ENCODE measurements around the gene ZNF503. TPM values are rescaled to one million over a fixed set of nuclear protein-coding genes. Genes with fewer than 3 reads are reported as not detected.

ZNF503 gene
- polyA plus RNA-seq, 4 donors: 2.0 to 17.2 (median 8.9) TPM

GRCh38 chr10:75444781-75445386, 43.3 kb upstream of the ZNF503 start:
- Histone ChIP-seq H3K4me3 (ENCODE audit: low read depth in 1 of 3, low read length in 3 of 3) (no peak overlapping the region), H3K9me3 (ENCODE audit: control insufficient read depth in 2 of 2, insufficient read depth in 1 of 2, low read depth in 1 of 2, low read length in 1 of 2) (peaks cover 0 to 20% of the 10 kb centered on the region in 2 donors), H3K4me1 (ENCODE audit: control insufficient read depth in 3 of 3, insufficient read depth in 2 of 3, low read depth in 1 of 3, low read length in 2 of 3) (peaks cover 0 to 10% (median 2%) of the 10 kb centered on the region in 3 donors), H3K36me3 (ENCODE audit: control insufficient read depth in 3 of 3, insufficient read depth in 2 of 3, low read depth in 1 of 3, low read length in 3 of 3) (peaks cover 0 to 1% (median 0%) of the 10 kb centered on the region in 3 donors), H3K27me3 (ENCODE audit: control insufficient read depth in 3 of 3, insufficient read depth in 3 of 3, low read length in 3 of 3) (no peaks in the 10 kb centered on the region), H3K27ac (ENCODE audit: low read depth in 1 of 3, low read length in 2 of 3) (no peak overlapping the region)
- no peak for FAIRE-seq
- 79 to 93% (median 89%) methylated on average over 3 of the region's 3 CpGs for WGBS, 3 donors
- no peak for DNase-seq

DNA sequence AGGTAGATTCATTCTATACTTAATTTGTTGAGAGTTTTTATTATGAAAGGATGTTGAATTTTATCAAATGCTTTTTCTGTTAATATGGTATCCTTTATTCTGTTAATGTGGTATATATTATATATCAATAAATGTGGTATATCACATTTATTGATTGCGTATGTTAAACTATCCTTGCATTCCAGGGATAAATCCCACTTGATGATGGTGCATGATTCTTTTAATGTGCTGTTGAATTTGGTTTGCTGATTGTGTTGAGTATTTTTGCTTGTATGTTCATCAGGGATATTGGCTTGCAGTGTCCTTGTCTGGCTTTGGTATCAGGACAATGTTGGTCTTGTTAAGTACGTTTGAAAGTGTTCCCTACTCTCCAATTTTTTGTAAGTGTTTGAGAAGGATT, 41.8 kb upstream of the ZNF503 start:
- Histone ChIP-seq H3K4me3 (ENCODE audit: low read depth in 1 of 3, low read length in 3 of 3) (no peak overlapping the region), H3K27ac (ENCODE audit: low read depth in 1 of 3, low read length in 2 of 3) (no peak overlapping the region), H3K36me3 (ENCODE audit: control insufficient read depth in 3 of 3, insufficient read depth in 2 of 3, low read depth in 1 of 3, low read length in 3 of 3) (peaks cover 0 to 3% (median 0%) of the 10 kb centered on the region in 3 donors), H3K27me3 (ENCODE audit: control insufficient read depth in 3 of 3, insufficient read depth in 3 of 3, low read length in 3 of 3) (no peaks in the 10 kb centered on the region), H3K9me3 (ENCODE audit: control insufficient read depth in 2 of 2, insufficient read depth in 1 of 2, low read depth in 1 of 2, low read length in 1 of 2) (peaks cover 0 to 20% of the 10 kb centered on the region in 2 donors), H3K4me1 (ENCODE audit: control insufficient read depth in 3 of 3, insufficient read depth in 2 of 3, low read depth in 1 of 3, low read length in 2 of 3) (peaks cover 0 to 6% (median 0%) of the 10 kb centered on the region in 3 donors)
- DNase-seq (no peak), FAIRE-seq (no peak)
- 89 to 93% (median 92%) methylated on average over 2 of the region's 2 CpGs for WGBS, 3 donors

DNA sequence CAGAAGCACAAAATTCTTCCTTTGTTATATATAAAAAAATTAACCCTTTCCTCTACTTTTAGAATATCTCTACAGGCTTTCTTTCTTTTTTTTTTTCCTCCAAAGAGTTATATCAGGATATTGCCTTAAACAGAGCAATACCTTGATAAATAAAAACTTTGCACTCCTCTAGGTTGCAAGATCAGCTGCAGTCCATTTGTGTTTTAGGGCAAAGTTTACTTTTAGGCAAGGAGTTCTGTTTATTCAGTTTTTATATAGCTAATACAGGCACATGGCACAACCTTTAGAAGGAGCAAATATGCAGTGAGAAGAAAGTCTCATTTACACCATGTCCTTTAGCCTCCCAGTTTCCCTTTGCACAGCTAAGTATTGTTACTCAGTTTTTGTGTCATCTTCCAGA, 40.1 kb upstream of the ZNF503 start:
- DNase-seq: no peak
- Histone ChIP-seq H3K36me3 (ENCODE audit: control insufficient read depth in 3 of 3, insufficient read depth in 2 of 3, low read depth in 1 of 3, low read length in 3 of 3) (peaks cover 0 to 5% (median 0%) of the 10 kb centered on the region in 3 donors), H3K27me3 (ENCODE audit: control insufficient read depth in 3 of 3, insufficient read depth in 3 of 3, low read length in 3 of 3) (no peaks in the 10 kb centered on the region), H3K4me3 (ENCODE audit: low read depth in 1 of 3, low read length in 3 of 3) (no peak overlapping the region), H3K4me1 (ENCODE audit: control insufficient read depth in 3 of 3, insufficient read depth in 2 of 3, low read depth in 1 of 3, low read length in 2 of 3) (peaks cover 0 to 6% (median 0%) of the 10 kb centered on the region in 3 donors), H3K9me3 (ENCODE audit: control insufficient read depth in 2 of 2, insufficient read depth in 1 of 2, low read depth in 1 of 2, low read length in 1 of 2) (peaks cover 0 to 20% of the 10 kb centered on the region in 2 donors), H3K27ac (ENCODE audit: low read depth in 1 of 3, low read length in 2 of 3) (no peak overlapping the region)
- FAIRE-seq: no peak

GRCh38 chr10:75441196-75441595, 39.6 kb upstream of the ZNF503 start:
- 34 to 74% (median 53%) methylated on average over 4 of the region's 4 CpGs for WGBS, 3 donors
- H3K27ac ChIP-seq (ENCODE audit: low read depth in 1 of 3, low read length in 2 of 3): no peak overlapping the region
- FAIRE-seq: no peak

DNA sequence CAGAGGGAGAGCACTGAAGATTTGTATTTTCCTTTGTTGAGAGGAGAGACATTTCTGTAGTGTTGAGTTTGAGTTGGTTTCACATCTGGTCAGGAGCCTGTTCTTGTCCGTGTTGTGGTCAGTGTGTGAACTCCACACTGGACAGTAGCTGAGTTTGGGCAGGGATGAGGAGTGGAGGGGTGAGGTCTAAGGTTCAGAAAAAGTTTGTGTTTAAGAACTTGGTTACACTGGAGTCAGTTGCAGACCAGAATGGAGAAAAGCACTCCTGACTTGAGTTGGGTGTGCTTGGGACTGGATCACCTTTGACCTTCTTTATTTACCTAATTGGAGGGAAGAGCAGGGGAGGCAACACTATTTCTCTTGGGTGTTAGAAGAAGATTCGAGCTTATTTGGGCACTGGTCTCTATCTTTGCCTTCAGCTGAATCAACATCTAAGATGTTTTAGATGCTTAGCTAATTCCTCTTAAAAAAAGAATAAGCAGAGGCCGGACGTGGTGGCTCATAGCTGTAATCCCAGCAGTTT, 38.8 kb upstream of the ZNF503 start:
- Histone ChIP-seq H3K9me3 (ENCODE audit: control insufficient read depth in 2 of 2, insufficient read depth in 1 of 2, low read depth in 1 of 2, low read length in 1 of 2) (peaks cover 0 to 10% of the 10 kb centered on the region in 2 donors), H3K36me3 (ENCODE audit: control insufficient read depth in 3 of 3, insufficient read depth in 2 of 3, low read depth in 1 of 3, low read length in 3 of 3) (peaks cover 0 to 5% (median 0%) of the 10 kb centered on the region in 3 donors), H3K27ac (ENCODE audit: low read depth in 1 of 3, low read length in 2 of 3) (no peak overlapping the region), H3K27me3 (ENCODE audit: control insufficient read depth in 3 of 3, insufficient read depth in 3 of 3, low read length in 3 of 3) (no peaks in the 10 kb centered on the region), H3K4me3 (ENCODE audit: low read depth in 1 of 3, low read length in 3 of 3) (no peak overlapping the region), H3K4me1 (ENCODE audit: control insufficient read depth in 3 of 3, insufficient read depth in 2 of 3, low read depth in 1 of 3, low read length in 2 of 3) (peaks cover 0 to 6% (median 0%) of the 10 kb centered on the region in 3 donors)
- WGBS, 3 donors: 81 to 94% (median 85%) methylated on average over 4 of the region's 4 CpGs
- FAIRE-seq (no peak), DNase-seq (no peak)

More at GRCh38 chr10:75441196-75441595, 39.6 kb upstream of the ZNF503 start:
- DNase-seq: peak in 1 of 2 donors; percentile 9
- Histone ChIP-seq H3K27me3 (ENCODE audit: control insufficient read depth in 3 of 3, insufficient read depth in 3 of 3, low read length in 3 of 3) (no peaks in the 10 kb centered on the region), H3K4me3 (ENCODE audit: low read depth in 1 of 3, low read length in 3 of 3) (no peak overlapping the region), H3K9me3 (ENCODE audit: control insufficient read depth in 2 of 2, insufficient read depth in 1 of 2, low read depth in 1 of 2, low read length in 1 of 2) (peaks cover 0 to 18% of the 10 kb centered on the region in 2 donors), H3K4me1 (ENCODE audit: control insufficient read depth in 3 of 3, insufficient read depth in 2 of 3, low read depth in 1 of 3, low read length in 2 of 3) (peaks cover 0 to 6% (median 0%) of the 10 kb centered on the region in 3 donors), H3K36me3 (ENCODE audit: control insufficient read depth in 3 of 3, insufficient read depth in 2 of 3, low read depth in 1 of 3, low read length in 3 of 3) (peaks cover 0 to 5% (median 0%) of the 10 kb centered on the region in 3 donors)

DNA sequence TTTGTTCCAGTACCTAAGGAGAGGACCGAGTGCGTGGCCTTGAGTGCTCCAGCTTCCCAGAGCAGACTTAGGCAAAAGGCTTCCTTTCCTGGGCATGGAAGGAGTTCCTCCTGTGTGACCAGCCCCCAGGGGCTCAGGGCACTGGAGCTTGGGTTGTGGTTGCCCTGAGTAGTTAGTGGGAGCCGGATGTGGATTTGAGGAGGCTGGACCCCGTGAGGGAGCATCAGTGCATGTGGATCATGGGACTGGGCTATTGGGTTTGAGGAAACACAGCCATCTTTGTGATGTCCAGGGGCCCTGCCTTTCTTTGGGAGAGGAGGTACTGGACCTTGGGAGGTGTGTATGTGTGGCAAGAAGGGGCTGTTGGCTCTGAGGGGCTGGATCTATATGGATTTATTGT, 38.2 kb upstream of the ZNF503 start:
- WGBS, 3 donors: 86 to 94% (median 88%) methylated on average over 4 of the region's 4 CpGs
- Histone ChIP-seq H3K9me3 (ENCODE audit: control insufficient read depth in 2 of 2, insufficient read depth in 1 of 2, low read depth in 1 of 2, low read length in 1 of 2) (peaks cover 0 to 7% of the 10 kb centered on the region in 2 donors), H3K4me3 (ENCODE audit: low read depth in 1 of 3, low read length in 3 of 3) (no peak overlapping the region), H3K4me1 (ENCODE audit: control insufficient read depth in 3 of 3, insufficient read depth in 2 of 3, low read depth in 1 of 3, low read length in 2 of 3) (peaks cover 0 to 6% (median 0%) of the 10 kb centered on the region in 3 donors), H3K27me3 (ENCODE audit: control insufficient read depth in 3 of 3, insufficient read depth in 3 of 3, low read length in 3 of 3) (no peaks in the 10 kb centered on the region), H3K27ac (ENCODE audit: low read depth in 1 of 3, low read length in 2 of 3) (no peak overlapping the region), H3K36me3 (ENCODE audit: control insufficient read depth in 3 of 3, insufficient read depth in 2 of 3, low read depth in 1 of 3, low read length in 3 of 3) (peaks cover 0 to 5% (median 0%) of the 10 kb centered on the region in 3 donors)
- DNase-seq (no peak), FAIRE-seq (no peak)

GRCh38 chr10:75438275-75438674, 36.7 kb upstream of the ZNF503 start:
- Histone ChIP-seq H3K9me3 (ENCODE audit: control insufficient read depth in 2 of 2, insufficient read depth in 1 of 2, low read depth in 1 of 2, low read length in 1 of 2) (no peaks in the 10 kb centered on the region), H3K4me3 (ENCODE audit: low read depth in 1 of 3, low read length in 3 of 3) (no peak overlapping the region), H3K36me3 (ENCODE audit: control insufficient read depth in 3 of 3, insufficient read depth in 2 of 3, low read depth in 1 of 3, low read length in 3 of 3) (peaks cover 0 to 5% (median 0%) of the 10 kb centered on the region in 3 donors), H3K27ac (ENCODE audit: low read depth in 1 of 3, low read length in 2 of 3) (no peak overlapping the region), H3K27me3 (ENCODE audit: control insufficient read depth in 3 of 3, insufficient read depth in 3 of 3, low read length in 3 of 3) (no peaks in the 10 kb centered on the region), H3K4me1 (ENCODE audit: control insufficient read depth in 3 of 3, insufficient read depth in 2 of 3, low read depth in 1 of 3, low read length in 2 of 3) (peaks cover 0 to 6% (median 0%) of the 10 kb centered on the region in 3 donors)
- no peak for DNase-seq
- no peak for FAIRE-seq
- WGBS, 3 donors: 84 to 89% (median 89%) methylated on average over 3 of the region's 3 CpGs

DNA sequence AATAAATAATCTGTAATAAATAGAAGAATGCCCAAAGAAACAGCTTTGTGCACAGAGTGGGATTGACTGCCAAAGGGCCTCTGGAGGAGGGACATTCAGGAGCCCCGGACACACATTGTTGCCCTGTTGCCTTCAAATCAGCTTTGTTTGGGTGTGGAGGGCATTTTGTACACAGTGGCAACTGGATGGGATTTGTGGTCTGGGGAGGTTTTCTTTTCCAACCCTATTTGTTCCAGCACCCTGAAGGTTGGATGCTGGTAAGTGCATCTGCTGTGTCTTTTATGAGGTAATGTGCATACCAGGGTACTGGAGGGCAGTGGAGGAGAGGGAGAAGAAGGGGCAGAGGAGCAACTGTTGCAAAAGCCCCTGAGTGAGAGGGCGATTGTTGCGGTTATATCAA, 36.1 kb upstream of the ZNF503 start:
- H3K4me1 ChIP-seq (ENCODE audit: control insufficient read depth in 3 of 3, insufficient read depth in 2 of 3, low read depth in 1 of 3, low read length in 2 of 3): peaks cover 0 to 12% (median 0%) of the 10 kb centered on the region in 3 donors
- H3K9me3 ChIP-seq (ENCODE audit: control insufficient read depth in 2 of 2, insufficient read depth in 1 of 2, low read depth in 1 of 2, low read length in 1 of 2): no peaks in the 10 kb centered on the region
- H3K36me3 ChIP-seq (ENCODE audit: control insufficient read depth in 3 of 3, insufficient read depth in 2 of 3, low read depth in 1 of 3, low read length in 3 of 3): peaks cover 0 to 5% (median 0%) of the 10 kb centered on the region in 3 donors
- no peak overlapping the region for H3K27ac ChIP-seq (ENCODE audit: low read depth in 1 of 3, low read length in 2 of 3)
- 84 to 93% (median 92%) methylated on average over 3 of the region's 3 CpGs for WGBS, 3 donors
- H3K27me3 ChIP-seq (ENCODE audit: control insufficient read depth in 3 of 3, insufficient read depth in 3 of 3, low read length in 3 of 3): no peaks in the 10 kb centered on the region
- no peak overlapping the region for H3K4me3 ChIP-seq (ENCODE audit: low read depth in 1 of 3, low read length in 3 of 3)
- DNase-seq: no peak
- no peak for FAIRE-seq

All from small intestine (tissue), 7 donors.